Measurements from ENCODE around the gene DES.
"Not testable (repeated sequence)": the region's sequence is repeated elsewhere in the genome, so short reads cannot be mapped to it uniquely, and the experiment has no call there.

DES gene

DNA sequence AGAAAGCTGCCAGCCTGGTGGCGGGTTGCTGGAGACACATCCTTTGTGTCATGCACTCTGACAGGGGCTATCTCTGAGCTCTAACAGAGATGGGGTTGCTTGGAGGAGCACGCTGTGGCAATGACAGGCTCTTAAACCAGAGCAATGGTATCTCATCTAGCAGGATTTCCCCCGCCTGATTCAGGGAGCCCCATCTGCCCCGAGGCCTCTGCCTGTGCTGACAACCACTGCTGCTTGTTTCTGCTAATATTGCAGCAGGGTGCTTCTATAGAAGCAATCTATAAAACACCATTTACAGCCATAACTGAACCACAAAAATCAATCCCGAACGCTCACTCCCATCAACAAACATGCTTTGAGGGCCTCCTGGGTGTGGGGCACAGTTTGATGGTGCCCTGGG lies 17.6 kb upstream of the DES start:
- DNase-seq, result no peak

- DNase-seq, result no peak
Observed at GRCh38 chr2:219401606-219402005, 16.6 kb upstream of the DES start.

- DNase-seq, result peak; percentile 90
Observed at GRCh38 chr2:219402665-219403515, 15.3 kb upstream of the DES start.

- no peak for DNase-seq
Observed at GRCh38 chr2:219403861-219404260, 14.3 kb upstream of the DES start.

GRCh38 chr2:219404291-219404910 lies 13.8 kb upstream of the DES start:
- DNase-seq, result no peak

DNA sequence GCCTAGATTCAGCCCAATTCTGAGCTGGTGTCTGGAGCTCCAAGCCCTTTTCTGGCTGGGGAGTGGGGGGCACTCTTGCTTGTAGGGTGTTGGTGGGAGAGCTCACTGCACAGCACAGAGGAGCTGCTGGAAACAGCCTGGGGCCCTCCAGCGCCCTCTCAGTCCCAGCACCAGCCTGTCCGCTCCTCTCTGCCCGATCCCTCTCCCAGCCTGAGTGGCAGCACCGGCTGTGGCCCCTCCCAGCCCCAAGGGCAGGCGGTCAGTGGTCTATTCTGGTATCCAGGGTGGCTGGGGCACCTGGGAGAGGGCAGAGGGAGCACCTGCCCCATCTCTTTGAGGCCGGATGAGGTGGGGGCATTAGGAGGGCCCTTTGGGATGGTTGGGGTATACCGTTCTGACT lies 13.2 kb upstream of the DES start:
- DNase-seq, result no peak

GRCh38 chr2:219405451-219405850 lies 12.7 kb upstream of the DES start:
- no peak for DNase-seq

DNA sequence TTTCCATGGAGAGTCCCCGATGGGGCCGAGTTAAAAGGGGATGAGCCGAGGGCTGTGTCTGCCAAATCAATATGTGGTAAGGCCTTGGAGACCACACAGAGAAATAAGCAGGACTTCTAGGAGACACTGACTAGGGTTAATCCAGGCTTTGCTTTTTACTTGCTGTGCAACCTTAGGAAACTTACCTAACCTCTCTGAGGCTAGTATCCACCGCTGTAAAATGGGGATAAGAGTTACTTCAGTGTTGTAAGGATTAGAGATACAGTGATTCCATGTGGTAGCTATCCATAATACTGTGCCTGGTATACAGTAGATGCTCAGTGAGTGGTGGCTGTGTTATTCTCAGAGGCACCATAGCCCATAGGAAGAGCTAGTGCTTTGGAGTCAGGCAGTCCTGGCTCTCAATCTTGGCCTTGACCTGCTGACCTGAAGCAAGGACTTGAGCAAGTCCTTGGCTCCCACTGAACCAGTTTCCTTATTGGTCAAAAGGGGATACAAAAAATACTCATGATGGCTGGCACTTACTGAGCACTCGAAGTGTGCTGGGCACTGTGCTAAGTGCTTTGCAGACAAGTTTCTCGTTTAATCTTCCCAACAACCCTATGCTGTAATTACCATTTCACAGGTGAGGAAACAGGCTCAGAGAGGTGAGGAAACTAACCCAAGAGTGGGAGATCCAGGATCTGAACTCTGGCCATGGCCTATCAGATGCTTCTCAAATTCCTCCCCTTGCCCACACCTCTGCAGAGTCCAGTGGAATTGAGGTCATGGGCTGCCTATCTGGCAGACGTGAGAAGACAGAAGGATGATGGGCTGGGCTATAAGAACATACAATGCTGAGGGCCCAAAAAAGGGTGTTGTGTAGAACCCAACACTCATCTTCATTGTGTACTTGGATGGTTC lies 12.0 kb upstream of the DES start:
- no peak for DNase-seq

GRCh38 chr2:219406861-219407230 lies 11.3 kb upstream of the DES start:
- DNase-seq, result no peak

DNA sequence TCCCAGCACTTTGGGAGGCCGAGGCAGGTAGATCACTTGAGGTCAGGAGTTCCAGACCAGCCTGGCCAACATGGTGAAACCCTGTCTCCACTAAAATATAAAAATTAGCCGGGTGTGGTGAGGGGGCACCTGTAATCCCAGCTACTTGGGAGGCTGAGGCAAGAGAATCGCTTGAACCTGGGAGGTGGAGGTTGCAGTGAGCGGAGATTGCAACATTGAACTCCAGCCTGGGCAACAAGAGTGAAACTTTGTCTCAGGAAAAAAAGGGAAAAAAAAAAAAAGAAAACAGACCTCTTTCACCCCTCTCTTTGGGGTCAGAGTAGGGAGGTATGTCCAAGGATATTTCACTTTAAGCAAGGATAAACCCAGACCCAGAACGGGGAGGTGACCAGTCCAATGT lies 10.8 kb upstream of the DES start:
- DNase-seq, result not testable (repeated sequence)

DNA sequence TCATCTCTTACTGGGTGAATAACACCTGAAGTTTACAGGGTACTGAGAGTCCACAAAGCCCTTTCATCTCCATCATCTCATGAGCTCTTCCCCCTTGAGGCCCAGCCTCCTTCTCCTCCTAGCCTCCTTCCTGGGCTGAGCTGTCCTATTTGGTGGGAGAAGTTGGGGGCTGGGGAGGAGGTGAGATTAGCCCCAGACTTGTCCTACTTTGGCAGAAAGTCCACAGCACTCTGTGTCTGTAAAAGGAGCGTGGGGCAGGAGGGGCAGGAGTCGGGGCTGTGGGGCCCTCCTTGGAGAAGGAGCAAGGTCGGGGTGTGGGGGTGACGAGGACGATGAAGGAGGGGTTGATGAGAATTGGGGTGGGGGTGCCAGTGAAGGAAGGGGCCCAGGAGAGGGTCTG lies 10.0 kb upstream of the DES start:
- no peak for DNase-seq

- no peak for DNase-seq
Observed at GRCh38 chr2:219408631-219409030, 9.5 kb upstream of the DES start.

DNA sequence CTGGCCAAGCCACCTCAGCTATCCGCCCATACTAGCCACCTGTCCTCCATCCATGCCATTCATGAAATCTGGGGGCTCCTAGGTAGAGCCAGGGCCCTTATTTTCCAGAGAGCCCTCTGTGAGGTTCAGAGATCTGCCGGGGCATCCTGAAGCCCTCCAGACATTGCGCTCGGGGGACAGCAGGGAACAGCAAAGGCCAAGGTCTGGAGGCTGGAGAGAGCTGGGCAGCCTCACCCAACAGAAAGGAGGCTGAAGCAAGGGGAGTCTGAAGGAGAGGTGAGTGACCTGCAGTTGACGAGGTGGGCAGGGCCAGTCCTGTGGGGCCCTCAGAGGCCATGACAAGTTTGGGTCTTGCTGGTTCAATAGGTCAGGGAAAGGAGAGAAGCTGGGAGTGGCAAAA lies 8.6 kb upstream of the DES start:
- DNase-seq, result no peak

GRCh38 chr2:219410390-219410789 lies 7.8 kb upstream of the DES start:
- DNase-seq, result no peak

DNA sequence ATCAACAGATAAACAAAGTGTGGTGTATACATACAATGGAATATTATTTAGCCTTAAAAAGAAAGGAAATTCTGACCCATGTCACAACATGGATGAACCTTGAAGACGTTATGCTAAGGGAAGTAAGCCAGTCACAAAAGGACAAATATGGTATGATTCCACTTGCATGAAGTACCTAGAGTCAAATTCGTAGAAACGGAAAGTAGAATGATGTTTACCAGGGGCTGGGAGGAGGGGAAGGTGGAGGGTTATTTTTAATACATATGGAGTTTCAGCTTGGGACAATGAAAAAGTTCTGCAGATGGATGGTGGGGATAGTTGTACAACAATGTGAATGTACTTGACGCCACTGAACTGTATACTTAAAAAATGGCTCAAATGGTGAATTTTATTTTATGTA lies 3.3 kb upstream of the DES start:
- DNase-seq, result no peak

DNA sequence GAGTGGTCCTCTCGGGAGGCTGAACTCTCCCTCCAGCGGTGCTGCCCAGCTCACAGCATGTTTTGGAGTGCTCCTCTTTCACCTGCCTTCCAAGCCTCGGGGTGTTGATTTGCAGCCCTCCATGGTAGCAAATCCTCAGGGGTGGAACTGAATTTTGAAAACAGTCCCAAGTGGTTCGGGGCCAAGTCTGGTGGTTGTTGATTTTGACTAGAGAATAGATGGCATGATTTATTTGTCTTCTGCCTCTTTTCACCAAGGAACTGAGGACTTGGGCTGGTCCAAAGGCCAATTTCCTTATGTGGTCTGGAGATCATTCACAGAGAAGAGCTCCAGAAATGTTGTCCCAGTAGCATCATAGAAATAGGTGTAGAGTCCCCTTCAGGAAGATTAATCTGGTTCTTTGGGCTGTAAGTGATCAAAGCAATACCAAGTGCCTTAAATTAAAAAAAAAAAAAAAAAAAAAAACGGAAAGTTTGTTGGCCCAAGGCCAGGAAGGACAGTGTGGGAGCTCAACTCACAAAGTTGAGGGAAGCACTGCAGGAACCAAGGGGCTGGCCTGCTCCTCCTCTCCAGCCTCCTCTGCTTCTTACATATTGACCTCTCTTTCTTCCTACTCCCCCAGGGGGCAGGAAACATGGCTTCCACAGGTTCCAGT lies 2.5 kb upstream of the DES start:
- DNase-seq, result no peak

- DNase-seq, result no peak
Observed at GRCh38 chr2:219416235-219416602, 2.0 kb upstream of the DES start.

- DNase-seq, result no peak
Observed at GRCh38 chr2:219416938-219417337, 1.2 kb upstream of the DES start.

DNA sequence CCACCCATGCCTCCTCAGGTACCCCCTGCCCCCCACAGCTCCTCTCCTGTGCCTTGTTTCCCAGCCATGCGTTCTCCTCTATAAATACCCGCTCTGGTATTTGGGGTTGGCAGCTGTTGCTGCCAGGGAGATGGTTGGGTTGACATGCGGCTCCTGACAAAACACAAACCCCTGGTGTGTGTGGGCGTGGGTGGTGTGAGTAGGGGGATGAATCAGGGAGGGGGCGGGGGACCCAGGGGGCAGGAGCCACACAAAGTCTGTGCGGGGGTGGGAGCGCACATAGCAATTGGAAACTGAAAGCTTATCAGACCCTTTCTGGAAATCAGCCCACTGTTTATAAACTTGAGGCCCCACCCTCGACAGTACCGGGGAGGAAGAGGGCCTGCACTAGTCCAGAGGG lies 803 bp upstream of the DES start:
- no peak for DNase-seq

DNA sequence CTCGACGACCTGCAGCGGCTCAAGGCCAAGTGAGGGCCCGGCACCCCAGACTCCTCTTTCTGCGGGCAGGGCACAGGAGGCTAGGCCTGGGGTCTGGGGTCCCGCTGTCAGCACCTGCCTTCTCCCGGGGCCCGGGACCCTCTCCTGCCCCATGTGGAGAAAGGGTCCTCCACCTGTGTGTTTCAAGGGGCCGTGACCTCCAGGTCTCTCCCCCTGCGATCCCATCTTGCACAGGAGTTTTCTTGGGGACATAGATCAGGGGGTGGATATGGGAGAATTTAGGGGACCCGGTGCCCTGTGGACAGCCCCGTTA lies 791 bp downstream of the DES start:
- no peak for DNase-seq

GRCh38 chr2:219419331-219420197 lies 1.4 kb downstream of the DES start:
- peak; percentile 86 for DNase-seq

DNA sequence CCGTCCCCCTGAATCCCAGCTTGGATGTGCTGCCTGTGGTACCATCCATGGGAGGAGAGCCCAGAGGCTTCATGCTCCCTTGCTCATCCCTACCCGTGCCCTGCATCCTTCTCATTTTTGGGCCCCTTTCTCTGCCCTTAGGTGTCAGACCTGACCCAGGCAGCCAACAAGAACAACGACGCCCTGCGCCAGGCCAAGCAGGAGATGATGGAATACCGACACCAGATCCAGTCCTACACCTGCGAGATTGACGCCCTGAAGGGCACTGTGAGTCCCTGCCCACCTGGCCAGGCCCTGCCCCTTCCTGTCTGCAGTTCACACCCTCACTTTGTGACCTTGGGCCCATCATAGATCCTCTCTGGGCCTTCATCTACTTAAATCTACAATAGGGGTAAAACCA lies 2.5 kb downstream of the DES start:
- DNase-seq, result no peak
